Kidney (tissue), 14 donors: ENCODE data around the gene SNRPF. TPM values are rescaled to one million over a fixed set of nuclear protein-coding genes. Genes with fewer than 3 reads are reported as not detected.

Experiments used
- DNase-seq, 5 donors: peaks; one replicate each; pipeline ENCODE4 v3.0.0-alpha.2; 2013 to 2020
- FAIRE-seq: peaks from 2 replicates; lab custom pipeline; 2012; peaks lifted over from hg19 to GRCh38; lab: Jason Lieb, UNC
- H3K27ac ChIP-seq, 2 donors: one replicate each; pipeline ENCODE4 v1.7.0; 2013; ENCODE audit warnings: low read depth in 2 of 2, low read length in 2 of 2, inconsistent platforms in 1 of 2
- H3K27me3 ChIP-seq: one replicate; pipeline ENCODE4 v1.7.1; 2013; ENCODE audit warnings: low read length, inconsistent platforms; ENCODE audit not compliant: control insufficient read depth, insufficient read depth
- H3K36me3 ChIP-seq, 3 donors: one replicate each; pipeline versions ENCODE4 v1.7.0 to v1.7.1; 2013; ENCODE audit warnings: low read length in 3 of 3, control low read depth in 1 of 3, inconsistent platforms in 1 of 3; ENCODE audit not compliant: insufficient read depth in 3 of 3, control insufficient read depth in 2 of 3
- H3K4me1 ChIP-seq, 3 donors: one replicate each; pipeline versions ENCODE4 v1.7.0 to v1.7.1; 2013; ENCODE audit warnings: low read length in 3 of 3, inconsistent platforms in 1 of 3, low read depth in 1 of 3; ENCODE audit not compliant: control insufficient read depth in 2 of 3, insufficient read depth in 2 of 3
- H3K4me3 ChIP-seq, 3 donors: one replicate each; pipeline versions ENCODE4 v1.7.0 to v1.8.1; 2013; ENCODE audit warnings: low read length in 3 of 3, control low read depth in 1 of 3, inconsistent platforms in 1 of 3
- H3K9ac ChIP-seq, 3 donors: one replicate each; pipeline versions ENCODE4 v1.7.0 to v1.7.1; 2013; ENCODE audit warnings: low read length in 3 of 3, control low read depth in 1 of 3, inconsistent platforms in 1 of 3
- H3K9me3 ChIP-seq, 3 donors: one replicate each; pipeline versions ENCODE4 v1.7.0 to v1.7.1; 2013; ENCODE audit warnings: low read length in 3 of 3, control low read depth in 1 of 3, inconsistent platforms in 1 of 3; ENCODE audit not compliant: control insufficient read depth in 2 of 3, insufficient read depth in 1 of 3
- intact Hi-C: fragments of 100-400 bp; cut with DNase I; formaldehyde crosslinking; loops from one replicate; pipeline ENCODE4 v1.11.1; 2022
- polyA plus RNA-seq: library from polyadenylated mRNA; stranded (reverse); fragments of 350-450 nt; fragmentation: Illumina TruSeq; extraction: RNeasy Lipid Tissue Mini Kit (QIAGEN cat#74804); gene quantifications from one replicate; pipeline ENCODE4 v1.2.3, GENCODE V29; 2014; ENCODE audit warnings: low read depth, low replicate concordance; ENCODE audit not compliant: insufficient read depth
- total RNA-seq: library from RNA; stranded (reverse); fragmentation: NEBNext Ultra II Directional; extraction: Animal tissue kit (Norgen Biotek cat#: 25700); gene quantifications from one replicate; pipeline ENCODE4 v1.2.1, GENCODE V29; 2021
- TF ChIP-seq, protein P1 (sequence below): IDR thresholded peaks from 3 replicates; pipeline ENCODE4 v1.5.1; 2012; ENCODE audit warnings: mild to moderate bottlenecking, moderate library complexity, borderline replicate concordance; ENCODE audit not compliant: insufficient read depth; ENCODE audit errors: extremely low read depth
- donor health status: control.
- donor health status: control.
- donor health status: control.
- donor health status: control.
- donor health status: control.
- donor health status: DM: yes; HTN: yes; CAD: no.
- donor health status: Normal renal cell carcinoma (clear cell type).

SNRPF gene
- total and polyA plus RNA-seq, 2 donors from 2014 or later: 17.7 to 42.1 TPM

DNA sequence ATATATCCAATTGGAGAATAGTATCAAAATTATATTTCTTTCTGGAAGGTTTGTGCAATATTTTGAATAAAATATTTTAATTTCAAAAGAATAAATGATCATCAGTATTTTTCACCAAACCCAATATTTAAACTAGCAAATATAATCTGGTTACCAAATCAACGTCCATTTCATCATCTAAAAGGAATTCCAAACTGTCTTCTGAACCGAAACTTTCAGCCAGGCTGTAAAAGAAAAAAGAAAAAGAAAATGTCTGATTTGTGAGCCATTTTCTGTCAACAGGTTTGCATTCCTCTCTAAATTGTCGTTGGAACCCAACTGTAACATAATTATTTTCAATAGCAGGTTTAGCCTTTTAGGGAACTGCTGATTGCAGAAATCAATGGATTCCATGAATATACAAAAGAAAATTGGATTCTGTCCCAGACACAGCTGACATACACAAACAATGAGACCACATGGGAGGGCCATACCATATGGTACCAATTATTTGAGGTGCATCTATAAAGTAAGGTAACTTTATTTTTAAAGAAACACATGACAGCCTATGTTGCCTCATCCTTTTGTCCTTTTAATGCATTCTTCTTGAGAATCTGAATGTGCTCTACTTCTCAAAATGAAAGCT, 22.7 kb downstream of the SNRPF start:
- TF ChIP-seq, protein P1, sequence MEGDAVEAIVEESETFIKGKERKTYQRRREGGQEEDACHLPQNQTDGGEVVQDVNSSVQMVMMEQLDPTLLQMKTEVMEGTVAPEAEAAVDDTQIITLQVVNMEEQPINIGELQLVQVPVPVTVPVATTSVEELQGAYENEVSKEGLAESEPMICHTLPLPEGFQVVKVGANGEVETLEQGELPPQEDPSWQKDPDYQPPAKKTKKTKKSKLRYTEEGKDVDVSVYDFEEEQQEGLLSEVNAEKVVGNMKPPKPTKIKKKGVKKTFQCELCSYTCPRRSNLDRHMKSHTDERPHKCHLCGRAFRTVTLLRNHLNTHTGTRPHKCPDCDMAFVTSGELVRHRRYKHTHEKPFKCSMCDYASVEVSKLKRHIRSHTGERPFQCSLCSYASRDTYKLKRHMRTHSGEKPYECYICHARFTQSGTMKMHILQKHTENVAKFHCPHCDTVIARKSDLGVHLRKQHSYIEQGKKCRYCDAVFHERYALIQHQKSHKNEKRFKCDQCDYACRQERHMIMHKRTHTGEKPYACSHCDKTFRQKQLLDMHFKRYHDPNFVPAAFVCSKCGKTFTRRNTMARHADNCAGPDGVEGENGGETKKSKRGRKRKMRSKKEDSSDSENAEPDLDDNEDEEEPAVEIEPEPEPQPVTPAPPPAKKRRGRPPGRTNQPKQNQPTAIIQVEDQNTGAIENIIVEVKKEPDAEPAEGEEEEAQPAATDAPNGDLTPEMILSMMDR: no peak
- no peak overlapping the region for H3K4me3 ChIP-seq
- intact Hi-C loops: no loop called here
- DNase-seq (no peak), FAIRE-seq (peak; percentile 77)
- no peaks in the 10 kb centered on the region for H3K27me3 ChIP-seq
- no peak overlapping the region for H3K9ac ChIP-seq
- H3K27ac ChIP-seq: no peak overlapping the region
- H3K4me1 ChIP-seq: no peaks in the 10 kb centered on the region
- no peaks in the 10 kb centered on the region for H3K9me3 ChIP-seq
- no peaks in the 10 kb centered on the region for H3K36me3 ChIP-seq

DNA sequence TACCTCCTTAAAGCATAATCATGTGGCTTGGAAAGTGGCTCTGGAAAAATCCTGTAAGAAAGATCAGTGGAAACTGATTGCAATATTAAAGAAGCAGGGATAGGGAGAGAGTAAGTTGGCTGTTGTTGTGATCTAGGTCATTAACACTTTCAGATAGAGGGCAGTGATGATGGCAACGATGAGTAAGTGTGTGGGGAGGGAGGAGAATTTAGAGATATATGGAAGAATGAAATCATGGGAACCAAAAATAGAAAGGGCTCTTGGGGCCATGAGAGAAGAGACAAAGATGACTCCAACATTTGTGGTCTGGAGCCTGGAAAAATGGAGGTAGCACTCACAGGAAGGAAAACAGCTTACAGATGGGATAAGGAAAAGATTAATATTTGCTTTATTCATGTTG, 23.3 kb downstream of the SNRPF start:
- Histone ChIP-seq H3K36me3 (no peaks in the 10 kb centered on the region), H3K9me3 (no peaks in the 10 kb centered on the region), H3K4me1 (no peaks in the 10 kb centered on the region), H3K9ac (no peak overlapping the region), H3K27ac (no peak overlapping the region), H3K27me3 (no peaks in the 10 kb centered on the region), H3K4me3 (no peak overlapping the region)
- TF ChIP-seq, protein P1: no peak
- intact Hi-C loops: no loop called here
- DNase-seq: no peak
- FAIRE-seq: no peak

DNA sequence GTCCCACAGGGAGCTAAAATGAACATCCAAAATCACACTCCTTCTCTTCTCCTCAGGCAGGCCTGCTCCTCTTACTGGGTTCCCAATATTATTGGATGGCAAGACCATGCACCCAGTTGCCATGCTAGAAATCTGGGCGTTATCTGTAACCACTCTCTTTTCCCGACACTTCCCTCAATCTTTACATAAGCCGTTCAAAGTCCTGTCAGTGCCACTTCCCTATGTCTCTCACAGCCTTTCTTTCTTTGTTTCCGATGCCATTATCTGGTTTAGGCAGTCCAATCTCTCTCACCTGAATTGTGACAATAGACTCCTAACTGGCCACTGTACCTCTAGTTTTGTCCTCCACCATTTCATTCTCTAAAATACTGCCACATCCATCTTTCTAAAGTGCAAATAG, 24.1 kb downstream of the SNRPF start:
- Histone ChIP-seq H3K9me3 (no peaks in the 10 kb centered on the region), H3K9ac (no peak overlapping the region), H3K27me3 (no peaks in the 10 kb centered on the region), H3K4me3 (no peak overlapping the region), H3K4me1 (no peaks in the 10 kb centered on the region), H3K36me3 (no peaks in the 10 kb centered on the region), H3K27ac (no peak overlapping the region)
- intact Hi-C loops: no loop called here
- TF ChIP-seq, protein P1: no peak
- no peak for DNase-seq
- no peak for FAIRE-seq

DNA sequence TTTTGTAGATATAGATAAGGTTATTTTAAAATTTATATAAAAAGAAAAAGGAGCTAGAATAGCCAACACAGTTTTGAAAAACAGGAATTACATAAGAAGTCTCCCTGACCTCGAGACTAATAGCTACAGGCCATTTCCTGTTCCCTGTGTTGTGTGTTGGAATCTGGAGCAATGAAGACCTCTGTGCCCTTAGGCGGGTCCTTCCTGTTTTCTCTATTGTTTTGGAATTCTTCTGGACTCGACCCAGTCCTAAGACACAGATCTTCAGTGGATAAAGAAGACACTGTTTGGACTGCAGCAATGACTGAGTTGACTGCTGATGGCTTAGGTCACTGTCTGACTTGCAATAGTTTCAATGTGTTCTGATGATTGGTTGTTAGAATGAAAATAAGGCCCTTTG, 26.2 kb downstream of the SNRPF start:
- no peaks in the 10 kb centered on the region for H3K4me1 ChIP-seq
- intact Hi-C loops: no loop called here
- H3K36me3 ChIP-seq: no peaks in the 10 kb centered on the region
- TF ChIP-seq, protein P1: no peak
- no peak overlapping the region for H3K9ac ChIP-seq
- H3K4me3 ChIP-seq: no peak overlapping the region
- FAIRE-seq (no peak), DNase-seq (peak in 1 of 5 donors; percentile 19)
- H3K27ac ChIP-seq: no peak overlapping the region
- H3K27me3 ChIP-seq: no peaks in the 10 kb centered on the region
- no peaks in the 10 kb centered on the region for H3K9me3 ChIP-seq
